Activated CD4-positive, CD25-positive, alpha-beta regulatory T cell treated with anti-CD3 and anti-CD28 coated beads, Interleukin-2, amount 50 U/mL, for 24 hours (primary cell): ENCODE data around the gene DPM2.
A peak's percentile ranks its signal among the peaks of the same experiment; 100 is the strongest.

Experiments
- ATAC-seq, 2 donors: fragments of 150-1000 bp; cut with Tn5 transposase; one replicate each; pipeline ENCODE4 v1.10.0; 2021; ENCODE audit warnings: mild to moderate bottlenecking in 1 of 2, moderate library complexity in 1 of 2

The DPM2 gene, protein sequence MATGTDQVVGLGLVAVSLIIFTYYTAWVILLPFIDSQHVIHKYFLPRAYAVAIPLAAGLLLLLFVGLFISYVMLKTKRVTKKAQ

DNA sequence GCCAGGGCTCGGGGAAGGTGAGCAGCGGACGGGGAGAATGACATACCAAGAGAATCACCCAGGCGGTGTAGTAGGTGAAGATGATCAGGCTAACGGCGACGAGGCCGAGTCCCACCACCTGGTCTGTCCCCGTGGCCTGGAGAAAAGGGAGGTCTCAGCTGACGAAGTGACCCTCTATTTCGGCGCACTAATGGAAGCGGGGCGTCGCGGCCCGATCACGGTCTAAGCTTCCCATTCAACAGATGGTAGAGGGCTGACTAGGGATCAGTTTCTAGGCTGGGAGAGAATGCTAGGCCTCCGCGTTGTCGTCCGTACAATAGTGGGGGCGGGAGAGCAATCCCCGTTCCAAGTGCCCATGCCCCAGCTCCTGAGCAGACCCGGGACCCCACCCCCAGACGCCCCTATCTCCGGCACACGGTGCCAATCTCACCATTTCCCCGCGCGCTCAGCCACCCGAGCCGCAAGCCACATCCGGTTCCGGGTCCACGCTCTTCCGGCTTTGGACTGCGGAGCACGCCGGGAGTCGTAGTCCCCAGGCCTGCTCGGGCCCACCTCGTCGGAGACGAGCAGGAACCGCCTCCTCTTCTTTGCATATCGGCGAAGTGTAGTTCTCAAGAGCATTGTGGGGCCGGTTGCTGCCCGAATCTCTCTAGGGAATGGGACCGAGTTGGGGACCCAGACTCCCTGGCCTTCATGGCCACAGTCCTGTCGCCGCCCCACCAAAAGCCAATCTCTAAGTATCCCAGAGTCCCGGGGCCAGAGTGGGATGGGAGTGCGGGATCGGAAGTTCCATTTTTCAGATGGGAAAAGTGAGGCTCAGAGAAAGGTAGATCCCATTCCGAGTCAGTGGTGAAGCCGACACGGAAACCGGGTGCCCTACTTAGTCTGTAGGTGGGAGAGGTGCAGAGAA is at the start of gene DPM2:
DPM2 (minus strand) TSS at position 467 of the 910 bp plus-strand sequence; CDS start at position 433, 34 bp downstream.
- ATAC-seq, result peak; percentile 95

- ATAC-seq, result no peak
These were observed 49.5 kb upstream of the DPM2 start for GRCh38 chr9:127987103-127987614.

- ATAC-seq, result no peak
These were observed 47.4 kb upstream of the DPM2 start for GRCh38 chr9:127985011-127985410.

- no peak for ATAC-seq
These were observed 46.2 kb upstream of the DPM2 start for GRCh38 chr9:127983847-127984289.

DNA sequence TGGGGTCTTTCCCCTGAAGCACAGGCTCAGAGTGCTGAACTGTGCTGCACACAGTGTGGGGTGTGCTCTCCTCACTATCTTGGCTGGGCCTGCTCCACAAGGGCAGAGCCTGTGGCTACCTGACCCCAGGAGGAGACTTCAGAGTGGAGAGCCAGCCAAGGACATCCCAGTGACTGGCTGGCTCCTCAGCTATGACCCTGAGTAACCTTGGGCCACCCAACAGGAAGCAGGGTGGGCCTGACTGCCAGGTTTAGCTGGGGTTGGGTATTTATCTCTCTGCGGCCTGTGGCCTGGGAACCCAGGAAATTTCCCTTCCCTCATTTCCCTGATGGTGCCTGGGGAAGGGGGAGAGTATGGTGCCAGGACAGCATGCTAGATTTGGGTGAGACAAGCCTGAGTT is 45.3 kb upstream of the DPM2 start:
- no peak for ATAC-seq

DNA sequence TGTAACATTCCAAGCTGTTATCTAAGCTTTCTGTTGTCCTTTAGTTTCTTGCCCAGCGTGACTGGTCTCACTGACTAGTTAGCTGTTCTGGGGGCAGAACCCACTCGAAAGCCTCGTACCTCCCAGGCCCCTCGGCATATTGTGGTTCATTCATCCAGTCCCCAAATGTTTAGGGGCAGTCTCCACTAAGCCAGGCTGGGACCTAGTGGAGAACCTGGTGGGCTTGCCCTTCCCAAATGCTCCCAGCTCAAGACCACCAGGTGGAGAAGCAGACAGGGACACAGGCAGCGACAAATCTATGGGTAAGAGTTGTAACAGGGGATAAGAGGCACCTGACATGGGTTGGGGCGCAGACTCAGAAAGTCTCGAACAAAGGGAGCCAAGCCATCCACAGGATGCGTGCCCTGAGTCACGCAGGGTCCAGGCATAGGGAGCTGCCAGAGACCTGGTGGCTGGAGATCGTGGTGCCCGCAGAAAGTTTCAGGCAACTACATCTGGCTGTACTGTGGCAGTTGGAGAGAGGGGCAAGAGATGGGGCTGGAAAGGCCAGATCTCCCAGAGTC is 44.0 kb upstream of the DPM2 start:
- no peak for ATAC-seq

GRCh38 chr9:127980706-127981558 is 43.3 kb upstream of the DPM2 start, which contains the start of gene EEIG1:
TSS of gene EEIG1 (minus strand) at chr9:127980989. CDS start at chr9:127980137, 852 bp downstream.
- ATAC-seq, result peak; percentile 91 to 92

- ATAC-seq, result peak; percentile 11 to 16
These were observed 42.5 kb upstream of the DPM2 start for GRCh38 chr9:127980060-127980705.

DNA sequence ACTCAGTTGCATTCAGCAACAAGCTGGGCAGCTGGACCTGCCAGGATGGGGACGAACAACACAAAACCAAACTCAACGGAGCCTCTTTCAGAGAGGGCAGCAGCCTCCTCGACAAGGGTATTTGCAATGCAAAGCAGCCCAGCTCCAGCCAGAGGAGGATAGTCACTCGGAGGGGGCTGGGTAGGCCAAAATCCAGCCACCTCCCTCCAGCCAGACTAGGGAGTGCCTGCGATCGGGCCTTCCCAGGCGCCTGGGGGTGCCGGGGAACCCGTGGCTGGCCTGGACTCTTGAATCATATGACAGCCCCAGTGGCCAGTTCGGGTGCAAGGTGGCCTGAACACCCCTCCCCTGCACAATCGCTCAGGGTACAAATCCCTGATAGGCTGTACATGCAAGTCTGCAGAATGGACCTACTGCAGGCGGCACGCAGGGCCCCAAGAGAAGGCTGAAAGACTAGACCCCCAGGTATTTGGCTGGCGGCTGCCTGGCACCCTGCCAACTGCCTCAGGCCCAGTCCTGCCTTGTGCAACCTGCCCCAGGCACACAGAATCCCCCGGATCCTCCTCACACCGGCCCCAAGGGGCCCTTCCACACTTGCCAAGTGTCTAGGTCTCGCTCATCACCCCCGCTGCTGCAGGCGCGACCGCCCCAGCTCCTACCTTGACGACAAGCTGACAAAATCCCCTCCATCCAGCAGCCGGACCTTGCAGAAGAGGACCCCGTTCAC is 41.8 kb upstream of the DPM2 start:
- no peak for ATAC-seq

DNA sequence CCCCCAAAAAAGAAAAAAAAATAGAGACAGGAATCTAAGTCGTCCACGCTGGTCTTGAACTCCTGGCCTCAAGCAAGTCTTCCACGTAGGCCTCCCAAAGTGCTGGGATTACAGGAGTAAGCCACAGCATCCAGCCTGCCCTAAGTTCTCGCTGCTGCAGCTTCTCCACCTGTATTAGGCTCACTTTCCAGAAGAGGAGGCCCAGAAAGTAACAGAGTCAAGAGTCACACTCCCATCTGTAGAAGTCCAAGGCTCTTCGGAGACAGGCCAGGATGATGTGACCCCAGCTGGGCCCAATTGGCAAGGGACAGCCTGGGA is 41.3 kb upstream of the DPM2 start:
- ATAC-seq, result no peak

GRCh38 chr9:127977884-127978647 is 40.4 kb upstream of the DPM2 start:
- no peak for ATAC-seq

GRCh38 chr9:127977009-127977883 is 39.6 kb upstream of the DPM2 start:
- ATAC-seq, result peak in 1 of 2 donors; percentile 5

- ATAC-seq, result no peak
These were observed 38.8 kb upstream of the DPM2 start for GRCh38 chr9:127976498-127976897.

DNA sequence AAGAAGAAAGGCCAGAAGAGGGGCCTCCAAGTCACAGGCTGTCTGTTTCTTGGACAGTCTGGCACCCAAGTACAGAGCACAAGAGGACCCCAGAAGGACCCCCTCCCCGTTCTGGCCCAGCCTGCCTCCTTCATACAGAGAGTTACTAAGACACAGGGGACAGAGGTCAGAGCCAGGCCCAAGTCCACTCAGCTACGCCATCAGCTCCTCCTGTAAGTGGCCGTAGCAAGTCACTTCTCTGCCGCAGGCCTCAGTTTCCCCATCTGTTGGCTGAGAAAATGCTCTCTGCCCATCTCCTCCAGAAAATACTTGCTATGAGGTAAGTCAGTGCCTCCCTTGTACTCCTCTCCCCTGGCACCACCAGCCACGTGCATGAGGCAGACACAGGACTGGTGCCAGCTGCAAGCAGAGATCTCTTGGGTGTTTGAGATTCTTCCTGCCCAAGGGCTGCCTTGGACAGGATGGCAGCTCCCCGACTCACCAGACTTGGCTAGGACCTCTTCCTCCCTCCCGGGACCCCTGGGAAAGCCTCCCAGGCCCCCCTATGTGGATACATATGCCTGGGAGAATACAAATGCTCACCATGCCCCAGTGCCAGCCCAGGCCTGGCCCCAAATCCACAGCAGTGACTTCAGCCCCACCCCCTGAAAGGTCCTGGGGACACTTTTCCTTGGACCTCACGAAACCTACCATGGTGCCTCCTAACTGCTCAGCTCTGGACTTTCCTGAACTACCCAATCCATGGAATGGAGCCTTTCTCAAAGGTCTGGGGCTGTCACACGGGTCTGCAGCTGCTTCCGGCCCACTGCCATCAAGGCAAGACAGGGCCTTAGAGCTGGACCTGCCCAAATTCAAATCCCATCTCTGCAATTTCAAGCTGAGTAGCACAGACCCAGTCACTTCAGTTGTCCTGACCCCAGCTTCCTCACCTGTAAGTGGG is 38.0 kb upstream of the DPM2 start:
- ATAC-seq, result no peak

- ATAC-seq, result no peak
These were observed 37.2 kb upstream of the DPM2 start for GRCh38 chr9:127974769-127975261.

- ATAC-seq, result no peak
These were observed 36.5 kb upstream of the DPM2 start for GRCh38 chr9:127974001-127974768.
